ENCODE measurements around the gene RGMA. TPM values are rescaled to one million over a fixed set of nuclear protein-coding genes. Genes with fewer than 3 reads are reported as not detected.
A peak's percentile ranks its signal among the peaks of the same experiment; 100 is the strongest.

Gene RGMA
- total RNA-seq, 1 experiment from 2014 or later = 41.4 TPM

DNA sequence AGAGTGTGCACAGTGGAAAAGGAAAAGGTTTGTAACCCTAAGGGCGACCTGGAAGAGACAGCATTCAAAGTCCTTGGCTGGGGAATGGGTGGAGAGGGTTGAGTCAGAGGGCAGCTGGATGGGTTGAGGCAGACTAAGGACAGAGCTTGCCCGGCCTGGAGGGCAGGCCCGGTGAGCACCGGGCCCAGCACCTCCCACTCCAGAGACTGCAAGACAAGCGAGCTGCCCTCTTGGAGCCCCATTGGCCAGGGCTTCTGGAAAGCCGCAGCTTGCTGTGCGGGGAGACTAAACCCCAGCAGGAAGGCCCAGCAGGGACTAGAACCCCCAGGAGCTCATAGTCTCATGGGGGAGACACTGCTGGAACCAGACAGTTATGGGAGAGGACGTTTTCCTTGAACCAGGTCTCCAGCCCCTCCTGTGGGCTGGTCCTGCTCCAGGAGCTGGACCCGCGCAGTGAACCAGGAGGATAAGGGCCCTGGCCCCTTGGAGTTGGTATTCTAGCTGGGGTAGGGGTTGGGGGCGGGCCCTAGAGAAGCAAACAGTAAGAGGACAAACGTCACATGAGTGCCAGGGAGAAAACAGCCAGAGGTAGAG, 59.1 kb downstream of the RGMA start:
- Histone ChIP-seq H4K91ac (ENCODE audit: insufficient read length, low read depth, low read length) (no peak overlapping the region), H4K8ac (replicated peaks; ENCODE audit: insufficient read length, low read depth, low read length) (no peak overlapping the region), H2BK5ac (ENCODE audit: insufficient read length, low read length) (no peak overlapping the region), H3K23ac (ENCODE audit: insufficient read length, low read depth, low read length) (no peak overlapping the region), H3K4me1 (ENCODE audit: insufficient read depth, low read length) (no peaks in the 10 kb centered on the region), H2BK120ac (ENCODE audit: low read depth, low read length, poor library complexity, severe bottlenecking) (no peak overlapping the region), H4K20me1 (ENCODE audit: control insufficient read depth, insufficient read depth, insufficient read length) (no peaks in the 10 kb centered on the region), H2AK5ac (ENCODE audit: insufficient read length, low read length) (no peak overlapping the region), H2AFZ (ENCODE audit: low read length) (no peak overlapping the region), H4K5ac (ENCODE audit: insufficient read length, low read depth, low read length) (no peak overlapping the region), H3K9me3 (ENCODE audit: control insufficient read depth, low read depth, low read length) (no peaks in the 10 kb centered on the region), H3K9ac (ENCODE audit: extremely low read depth, insufficient read length, low read length) (no peak overlapping the region), H3K23me2 (ENCODE audit: insufficient read length, low read depth, low read length, poor library complexity, severe bottlenecking) (no peaks in the 10 kb centered on the region), H3K18ac (ENCODE audit: insufficient read length, low read depth, low read length) (no peak overlapping the region), H3K4me2 (ENCODE audit: insufficient read depth, insufficient read length, low read length) (no peak overlapping the region), H3K14ac (ENCODE audit: insufficient read depth, low read length) (no peak overlapping the region), H3K79me2 (ENCODE audit: insufficient read depth, low read length) (0 out of 2 replicates have a peak, but pooled peaks cover 1% of the 10 kb centered on the region), H2BK15ac (ENCODE audit: low read depth, low read length) (no peak overlapping the region), H3K79me1 (ENCODE audit: insufficient read depth, low read depth, low read length, poor library complexity, severe bottlenecking) (no peaks in the 10 kb centered on the region), H3T11ph (ENCODE audit: low read length) (no peak overlapping the region), H3K27me3 (ENCODE audit: insufficient read depth, low read length) (no peaks in the 10 kb centered on the region), H3K56ac (ENCODE audit: insufficient read length, low read depth, low read length) (no peak overlapping the region), H2BK20ac (ENCODE audit: low read depth, low read length, poor library complexity, severe bottlenecking) (no peak overlapping the region), H2BK12ac (ENCODE audit: insufficient read length, low read depth, low read length) (no peak overlapping the region), H3K27ac (ENCODE audit: insufficient read length, low read depth, low read length) (no peak overlapping the region), H3K4ac (ENCODE audit: low read depth, low read length) (no peak overlapping the region)
- no CpG with 5 or more reads among the region's 12 CpGs for WGBS (ENCODE audit: extremely low coverage, insufficient read length, low lambda C conversion rate)
- Mint-ChIP-seq H3K9me3 (no peaks in the 10 kb centered on the region), H3K36me3 (ENCODE audit: insufficient read depth in 1 of 3, low read depth in 3 of 3) (peaks cover 7 to 25% (median 19%) of the 10 kb centered on the region in 3 experiments), H3K27me3 (ENCODE audit: low read depth) (peaks cover 6% of the 10 kb centered on the region), H3K4me3 (no peak overlapping the region), H3K27ac (0 out of 7 replicates have a peak overlapping the region, but pooled peaks of 2 of the 3 experiments have one; percentile 21 to 40), H3K4me1 (peaks cover 20 to 27% of the 10 kb centered on the region in 2 experiments)
- no peak for DNase-seq
- TF ChIP-seq, protein P1, sequence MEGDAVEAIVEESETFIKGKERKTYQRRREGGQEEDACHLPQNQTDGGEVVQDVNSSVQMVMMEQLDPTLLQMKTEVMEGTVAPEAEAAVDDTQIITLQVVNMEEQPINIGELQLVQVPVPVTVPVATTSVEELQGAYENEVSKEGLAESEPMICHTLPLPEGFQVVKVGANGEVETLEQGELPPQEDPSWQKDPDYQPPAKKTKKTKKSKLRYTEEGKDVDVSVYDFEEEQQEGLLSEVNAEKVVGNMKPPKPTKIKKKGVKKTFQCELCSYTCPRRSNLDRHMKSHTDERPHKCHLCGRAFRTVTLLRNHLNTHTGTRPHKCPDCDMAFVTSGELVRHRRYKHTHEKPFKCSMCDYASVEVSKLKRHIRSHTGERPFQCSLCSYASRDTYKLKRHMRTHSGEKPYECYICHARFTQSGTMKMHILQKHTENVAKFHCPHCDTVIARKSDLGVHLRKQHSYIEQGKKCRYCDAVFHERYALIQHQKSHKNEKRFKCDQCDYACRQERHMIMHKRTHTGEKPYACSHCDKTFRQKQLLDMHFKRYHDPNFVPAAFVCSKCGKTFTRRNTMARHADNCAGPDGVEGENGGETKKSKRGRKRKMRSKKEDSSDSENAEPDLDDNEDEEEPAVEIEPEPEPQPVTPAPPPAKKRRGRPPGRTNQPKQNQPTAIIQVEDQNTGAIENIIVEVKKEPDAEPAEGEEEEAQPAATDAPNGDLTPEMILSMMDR (conservative IDR thresholded peaks at IDR 0.05) = no peak

All from H9 (cell line).